HepG2 (cell line): Measurements from ENCODE around the gene PPP3R2. TPM values are rescaled to one million over a fixed set of nuclear protein-coding genes. Genes with fewer than 3 reads are reported as not detected.

Experiments used
- ATAC-seq: fragments of 200-7000 bp; cut with Tn5 transposase; 3 replicates; pipeline ENCODE4 v1.9.1; 2020; ENCODE audit warnings: mild to moderate bottlenecking, moderate library complexity
- BruUV-seq: library from RNA; stranded (reverse); fragments of 400-500 nt; replicated peaks from 2 replicates; lab custom pipeline; 2021; lab: Mats Ljungman, UMichigan
- CTCF ChIA-PET: fragments of 300-600 bp; formaldehyde crosslinking; extraction: SDS; loops from one replicate; lab custom pipeline; 2021; ENCODE audit warnings: low total read pairs, inconsistent platforms, low intra/inter-chr PET ratio; lab: Yijun Ruan, JAX
- POLR2A ChIA-PET: fragments of 350-600 bp; sonication (Branson Sonifier 250); formaldehyde crosslinking; loops from one replicate; lab custom pipeline; 2020; ENCODE audit warnings: antibody characterized with exemption, inconsistent platforms; lab: Yijun Ruan, JAX
- DNase-seq: peaks from one replicate; pipeline ENCODE4 v3.0.0-alpha.2; 2015; ENCODE audit warnings: low spot score
- FAIRE-seq: peaks from 3 replicates; lab custom pipeline; 2011; peaks lifted over from hg19 to GRCh38; lab: Jason Lieb, UNC
- H2AFZ ChIP-seq: one replicate; pipeline ENCODE4 v1.6.1; 2011; ENCODE audit warnings: low read length, inconsistent platforms
- H3K27ac ChIP-seq: fragments of 300-600 bp; 3 replicates; pipeline ENCODE4 v1.8.0; 2011; ENCODE audit warnings: mixed run types, mild to moderate bottlenecking, mixed read lengths, low read length, inconsistent platforms; ENCODE audit not compliant: insufficient read depth; ENCODE audit errors: extremely low read length
- H3K27me3 ChIP-seq, 2 experiments: fragments of 200-600 bp in 1 of 2; 2 replicates in 1 of 2; 3 replicates in 1 of 2; pipeline versions ENCODE4 v1.6.0 to v1.8.0; 2011; ENCODE audit warnings: low read length in 2 of 2, mild to moderate bottlenecking in 2 of 2, moderate library complexity in 2 of 2, inconsistent platforms in 1 of 2; ENCODE audit not compliant: insufficient read depth in 2 of 2, control insufficient read depth in 1 of 2
- H3K36me3 ChIP-seq, 2 experiments: fragments of 200-600 bp in 1 of 2; replicated peaks in 1 of 2; 2 replicates in 1 of 2; 3 replicates in 1 of 2; pipeline versions ENCODE4 v1.5.1 to v1.8.0; 2011; ENCODE audit warnings: low read length in 2 of 2, inconsistent platforms in 1 of 2; ENCODE audit not compliant: insufficient read depth in 2 of 2, control insufficient read depth in 1 of 2
- H3K4me1 ChIP-seq: 2 replicates; pipeline ENCODE4 v1.5.1; 2012; ENCODE audit warnings: low read length, inconsistent platforms; ENCODE audit not compliant: insufficient read depth
- H3K4me2 ChIP-seq: 2 replicates; pipeline ENCODE4 v1.6.0; 2011; ENCODE audit warnings: low read depth, low read length, inconsistent platforms
- H3K4me3 ChIP-seq, 3 experiments: fragments of 200-600 bp in 1 of 3; sonication (generic), shearing (Covaris generic) in 1 of 3; replicated peaks in 1 of 3; 2 replicates each; pipeline ENCODE4 v1.5.1; 2011 to 2016; ENCODE audit warnings: low read length in 3 of 3, inconsistent platforms in 2 of 3, low read depth in 2 of 3, mild to moderate bottlenecking in 2 of 3, control low read depth in 1 of 3, mixed read lengths in 1 of 3; ENCODE audit not compliant: insufficient read depth in 1 of 3
- H3K79me2 ChIP-seq: one replicate; pipeline ENCODE4 v1.6.1; 2011; ENCODE audit warnings: low read length, inconsistent platforms; ENCODE audit not compliant: insufficient read depth
- H3K9ac ChIP-seq: 2 replicates; pipeline ENCODE4 v1.6.0; 2011; ENCODE audit warnings: mild to moderate bottlenecking, low read depth, low read length, inconsistent platforms; ENCODE audit not compliant: insufficient read depth
- H3K9me3 ChIP-seq: 2 replicates; pipeline ENCODE4 v1.5.1; 2012; ENCODE audit warnings: mild to moderate bottlenecking, low read length
- H4K20me1 ChIP-seq: 2 replicates; pipeline ENCODE4 v1.6.0; 2011; ENCODE audit warnings: inconsistent platforms, mild to moderate bottlenecking, low read length, moderate library complexity; ENCODE audit not compliant: insufficient read depth
- JARID2 ChIP-seq: sonication (generic); formaldehyde crosslinking; IDR thresholded peaks from 2 replicates; pipeline ENCODE4 v1.8.1; 2023; ENCODE audit warnings: missing genetic modification reagents, inconsistent platforms; ENCODE audit not compliant: insufficient replicate concordance
- MTF2 ChIP-seq: sonication (generic); formaldehyde crosslinking; IDR thresholded peaks from 2 replicates; pipeline ENCODE4 v1.5.0; 2020; ENCODE audit warnings: missing genetic modification reagents, borderline replicate concordance
- NR2F6 ChIP-seq, 2 experiments: IDR thresholded peaks; 2 replicates each; pipeline ENCODE4 v1.6.1; 2016; ENCODE audit warnings: antibody characterized with exemption in 1 of 2, mild to moderate bottlenecking in 1 of 2
- RFXANK ChIP-seq: IDR thresholded peaks from 2 replicates; pipeline ENCODE4 v1.6.1; 2016
- SALL1 ChIP-seq: sonication (generic); formaldehyde crosslinking; IDR thresholded peaks from 2 replicates; pipeline ENCODE4 v1.8.0; 2022; ENCODE audit warnings: mild to moderate bottlenecking, missing genetic modification reagents
- SMARCE1 ChIP-seq: fragments of 450-650 bp; IDR thresholded peaks from 2 replicates; pipeline ENCODE4 v1.6.1; 2017; ENCODE audit warnings: borderline replicate concordance
- ZNF530 ChIP-seq: sonication (generic); formaldehyde crosslinking; IDR thresholded peaks from 2 replicates; pipeline ENCODE4 v1.5.0; 2020; ENCODE audit warnings: low read depth, mild to moderate bottlenecking, missing genetic modification reagents
- ZNF652 ChIP-seq: IDR thresholded peaks from 2 replicates; pipeline ENCODE4 v1.6.1; 2016; ENCODE audit warnings: low read depth, borderline replicate concordance
- WGBS: methylation state at CpG from one replicate; pipeline ENCODE4 v1.1.6; 2017; ENCODE audit warnings: low lambda C conversion rate; 5-methylcytosine and 5-hydroxymethylcytosine counted together
- in situ Hi-C: cut with HindIII; loops from 2 replicates; pipeline ENCODE4 v1.10.0; 2017; ENCODE audit warnings: low pct_unique_long_range_greater_than_20kb; ENCODE audit not compliant: extremely low pct_ligation_motif_present
- intact Hi-C: fragments of 100-400 bp; cut with micrococcal nuclease; formaldehyde crosslinking; loops from one replicate; pipeline ENCODE4 v1.10.0; 2022; ENCODE audit not compliant: unreplicated experiment
- polyA plus RNA-seq, 8 experiments: library from polyadenylated mRNA; depleted of rRNA in 3 of 8; stranded (reverse) in 7 of 8; unstranded in 1 of 8; fragments of >200 nt; fragmentation: Illumina TruSeq in 4 of 8; extraction: Trizol in 4 of 8; gene quantifications; 2 replicates each; pipeline versions ENCODE4 v1.2.1 to v1.2.3, GENCODE V29; 2011 to 2016; ENCODE audit warnings: low read depth in 4 of 8, missing spikeins in 1 of 8, mixed read lengths in 1 of 8; ENCODE audit not compliant: insufficient read depth in 1 of 8
- total RNA-seq, 5 experiments: library from RNA; depleted of rRNA; stranded (reverse); fragments of >200 nt; fragmentation: Illumina TruSeq; extraction: Trizol; gene quantifications; 2 replicates each; pipeline ENCODE4 v1.2.3, GENCODE V29; 2016; ENCODE audit warnings: low read depth in 1 of 5
- TF ChIP-seq, protein P1 (sequence below): IDR thresholded peaks from 2 replicates; pipeline ENCODE4 v1.6.1; 2012; ENCODE audit warnings: low read depth, low read length, improper control_type of control experiment
- TF ChIP-seq, protein P2 (sequence below): sonication (generic); formaldehyde crosslinking; IDR thresholded peaks from 2 replicates; pipeline ENCODE4 v1.9.0; 2021; ENCODE audit warnings: missing genetic modification reagents, mild to moderate bottlenecking, borderline replicate concordance
- TF ChIP-seq, protein P3 (sequence below): IDR thresholded peaks from 2 replicates; pipeline ENCODE4 v1.6.1; 2016; ENCODE audit warnings: missing biosample characterization, missing genetic modification reagents, low read depth

The PPP3R2 gene
- total and polyA plus RNA-seq, 2 of the 13 experiments (the other 11 are each of a cell fraction or from before 2014, with no cell fraction given): not detected

DNA sequence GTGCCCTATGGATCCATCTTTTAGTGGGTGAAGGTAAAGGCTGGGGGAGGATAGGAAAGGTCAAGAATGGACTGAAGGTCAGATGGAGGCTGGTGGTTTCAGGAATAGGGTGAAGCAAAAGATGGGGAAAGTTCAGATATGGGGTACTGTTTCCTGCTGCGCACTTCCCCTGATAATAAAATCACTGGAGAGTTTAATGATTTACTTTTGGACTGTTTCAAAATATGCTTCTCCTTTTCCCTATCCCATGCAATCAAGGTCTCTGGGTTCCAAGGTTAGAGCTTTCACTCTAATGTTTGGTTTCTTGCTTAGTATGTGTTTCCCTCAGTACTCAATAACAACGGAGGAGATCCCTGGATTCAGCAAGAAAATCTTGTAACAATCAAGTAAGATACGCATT lies 10.8 kb upstream of the PPP3R2 start (continued):
- TF ChIP-seq, protein P1, sequence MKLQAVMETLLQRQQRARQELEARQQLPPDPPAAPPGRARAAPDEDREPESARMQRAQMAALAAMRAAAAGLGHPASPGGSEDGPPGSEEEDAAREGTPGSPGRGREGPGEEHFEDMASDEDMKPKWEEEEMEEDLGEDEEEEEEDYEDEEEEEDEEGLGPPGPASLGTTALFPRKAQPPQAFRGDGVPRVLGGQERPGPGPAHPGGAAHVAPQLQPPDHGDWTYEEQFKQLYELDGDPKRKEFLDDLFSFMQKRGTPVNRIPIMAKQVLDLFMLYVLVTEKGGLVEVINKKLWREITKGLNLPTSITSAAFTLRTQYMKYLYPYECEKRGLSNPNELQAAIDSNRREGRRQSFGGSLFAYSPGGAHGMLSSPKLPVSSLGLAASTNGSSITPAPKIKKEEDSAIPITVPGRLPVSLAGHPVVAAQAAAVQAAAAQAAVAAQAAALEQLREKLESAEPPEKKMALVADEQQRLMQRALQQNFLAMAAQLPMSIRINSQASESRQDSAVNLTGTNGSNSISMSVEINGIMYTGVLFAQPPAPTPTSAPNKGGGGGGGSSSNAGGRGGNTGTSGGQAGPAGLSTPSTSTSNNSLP: no peak
- no peak for TF ChIP-seq JARID2 (CRISPR knock-in tag)
- no peak for TF ChIP-seq MTF2 (CRISPR knock-in tag)
- no peak for TF ChIP-seq ZNF652 (CRISPR knock-in tag)
- TF ChIP-seq SMARCE1: no peak
- TF ChIP-seq, protein P2, sequence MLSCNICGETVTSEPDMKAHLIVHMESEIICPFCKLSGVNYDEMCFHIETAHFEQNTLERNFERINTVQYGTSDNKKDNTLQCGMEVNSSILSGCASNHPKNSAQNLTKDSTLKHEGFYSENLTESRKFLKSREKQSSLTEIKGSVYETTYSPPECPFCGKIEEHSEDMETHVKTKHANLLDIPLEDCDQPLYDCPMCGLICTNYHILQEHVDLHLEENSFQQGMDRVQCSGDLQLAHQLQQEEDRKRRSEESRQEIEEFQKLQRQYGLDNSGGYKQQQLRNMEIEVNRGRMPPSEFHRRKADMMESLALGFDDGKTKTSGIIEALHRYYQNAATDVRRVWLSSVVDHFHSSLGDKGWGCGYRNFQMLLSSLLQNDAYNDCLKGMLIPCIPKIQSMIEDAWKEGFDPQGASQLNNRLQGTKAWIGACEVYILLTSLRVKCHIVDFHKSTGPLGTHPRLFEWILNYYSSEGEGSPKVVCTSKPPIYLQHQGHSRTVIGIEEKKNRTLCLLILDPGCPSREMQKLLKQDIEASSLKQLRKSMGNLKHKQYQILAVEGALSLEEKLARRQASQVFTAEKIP: no peak
- no peak for TF ChIP-seq ZNF530 (CRISPR knock-in tag)

DNA sequence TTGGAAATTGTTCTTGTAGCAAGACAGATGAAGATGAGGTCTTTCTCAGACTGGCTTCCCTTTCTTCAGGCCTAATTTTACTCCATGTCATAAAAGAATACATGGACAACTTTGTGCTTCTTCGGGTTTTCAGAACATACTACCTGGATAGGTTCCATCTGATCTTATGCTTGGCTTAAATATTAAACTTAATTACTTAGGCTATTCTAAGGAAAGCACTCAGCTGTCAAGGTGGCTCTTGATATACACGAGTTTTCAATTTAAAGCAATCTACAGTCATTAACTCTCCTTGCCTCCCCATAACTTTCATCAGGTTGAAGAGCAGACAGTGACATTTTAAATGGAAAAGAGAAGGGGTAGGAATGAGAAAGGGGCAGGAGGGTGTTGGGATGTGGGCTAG lies 9.5 kb upstream of the PPP3R2 start:
- Histone ChIP-seq H3K27ac (no peak overlapping the region), H3K4me1 (peaks cover 16% of the 10 kb centered on the region), H2AFZ (no peak overlapping the region), H3K9ac (no peak overlapping the region), H3K79me2 (no peaks in the 10 kb centered on the region)
- intact Hi-C loops: no loop called here
- WGBS: 0% methylated on average over 2 of the region's 2 CpGs
- CTCF ChIA-PET: no interaction called here
- ATAC-seq: no peak
- no peak for FAIRE-seq
- no peak for DNase-seq
- no peak for TF ChIP-seq NR2F6 (IDR thresholded peaks at IDR 0.05)
- no peak for TF ChIP-seq NR2F6 (CRISPR knock-in tag; IDR thresholded peaks at IDR 0.05)
- TF ChIP-seq RFXANK (CRISPR knock-in tag): no peak
- no peak for TF ChIP-seq SALL1
- TF ChIP-seq, protein P3, sequence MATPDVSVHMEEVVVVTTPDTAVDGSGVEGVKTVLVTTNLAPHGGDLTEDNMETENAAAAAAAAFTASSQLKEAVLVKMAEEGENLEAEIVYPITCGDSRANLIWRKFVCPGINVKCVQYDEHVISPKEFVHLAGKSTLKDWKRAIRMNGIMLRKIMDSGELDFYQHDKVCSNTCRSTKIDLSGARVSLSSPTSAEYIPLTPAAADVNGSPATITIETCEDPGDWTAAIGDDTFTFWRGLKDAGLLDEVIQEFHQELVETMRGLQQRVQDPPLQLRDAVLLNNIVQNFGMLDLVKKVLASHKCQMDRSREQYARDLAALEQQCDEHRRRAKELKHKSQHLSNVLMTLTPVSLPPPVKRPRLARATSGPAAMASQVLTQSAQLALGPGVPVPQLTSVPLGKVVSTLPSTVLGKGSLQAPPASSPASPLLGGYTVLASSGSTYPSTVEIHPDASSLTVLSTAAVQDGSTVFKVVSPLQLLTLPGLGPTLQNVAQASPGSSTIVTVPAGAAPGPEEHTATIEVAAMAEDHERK (CRISPR knock-in tag): no peak
- TF ChIP-seq, all 625 proteins: peak for 0
- no TSS peak for BruUV-seq
- Histone ChIP-seq H3K36me3 (no peaks in the 10 kb centered on the region), H3K4me2 (no peak overlapping the region), H3K27me3 (no peaks in the 10 kb centered on the region), H3K9me3 (no peaks in the 10 kb centered on the region), H3K4me3 (no peak overlapping the region), H4K20me1 (no peaks in the 10 kb centered on the region)
- POLR2A ChIA-PET: no interaction called here
- in situ Hi-C loops: no loop called here
